Kidney glomerular epithelial cell (primary cell): Measurements from ENCODE around the gene ZNF324B.
"Not testable (repeated sequence)": the region's sequence is repeated elsewhere in the genome, so short reads cannot be mapped to it uniquely, and the experiment has no call there.

Experiments used
- DNase-seq: peaks from one replicate; lab custom pipeline; 2025; lab: John Stamatoyannopoulos, UW

The ZNF324B gene

DNA sequence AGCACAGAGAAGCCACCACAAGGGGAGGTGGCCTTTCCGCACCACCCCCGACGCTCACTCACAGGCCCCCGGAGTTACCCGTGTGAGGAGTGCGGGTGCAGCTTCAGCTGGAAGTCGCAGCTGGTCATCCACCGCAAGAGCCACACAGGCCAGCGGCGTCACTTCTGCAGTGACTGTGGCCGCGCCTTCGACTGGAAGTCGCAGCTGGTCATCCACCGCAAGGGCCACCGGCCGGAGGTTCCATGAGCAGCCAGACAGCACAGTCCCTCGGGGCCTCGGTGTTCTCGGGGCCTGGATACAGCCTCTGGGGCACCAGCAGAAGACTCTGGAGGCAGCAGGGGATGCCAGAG is 29.0 kb downstream of the ZNF324B start:
- no peak for DNase-seq

DNA sequence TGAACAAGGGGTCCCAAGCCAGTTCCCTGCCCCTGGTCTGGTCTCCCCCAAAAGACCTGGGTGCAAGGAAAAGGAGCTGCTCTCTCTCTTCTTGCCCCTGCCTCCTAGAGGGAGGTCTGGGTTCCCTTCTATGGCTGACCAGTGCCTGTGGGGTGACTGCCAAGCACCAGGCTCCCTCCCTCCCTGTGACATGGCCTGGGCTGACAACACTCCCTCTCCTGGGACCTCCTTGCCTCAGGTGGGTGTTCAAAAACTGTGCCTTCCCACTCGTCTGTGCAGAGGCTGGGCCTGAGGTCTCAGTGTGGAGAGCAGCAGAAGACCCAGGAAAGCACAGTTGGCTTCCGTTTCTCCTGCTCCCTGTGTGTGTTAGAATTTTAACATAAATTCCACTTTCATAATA is 29.4 kb downstream of the ZNF324B start:
- no peak for DNase-seq

DNA sequence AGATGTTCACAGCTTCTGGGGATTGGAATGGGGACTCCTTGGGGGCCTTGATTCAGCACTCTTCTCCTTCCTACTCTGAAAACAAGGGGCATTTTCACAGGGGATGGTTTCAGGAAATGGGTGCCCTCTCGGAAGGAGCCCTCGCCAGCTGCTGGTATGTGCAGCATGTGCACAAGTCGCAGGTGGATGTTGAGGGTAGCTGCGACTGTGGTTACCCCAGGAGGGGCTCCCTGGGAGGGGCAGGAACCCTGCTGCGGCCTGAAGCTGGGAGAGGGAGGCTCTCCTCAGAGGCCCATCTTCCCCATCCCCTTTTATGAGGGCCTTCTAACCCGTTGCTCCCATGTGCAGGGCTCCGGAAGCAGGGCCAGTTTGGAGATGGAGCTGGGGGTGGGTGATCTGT is 30.9 kb downstream of the ZNF324B start:
- no peak for DNase-seq

DNA sequence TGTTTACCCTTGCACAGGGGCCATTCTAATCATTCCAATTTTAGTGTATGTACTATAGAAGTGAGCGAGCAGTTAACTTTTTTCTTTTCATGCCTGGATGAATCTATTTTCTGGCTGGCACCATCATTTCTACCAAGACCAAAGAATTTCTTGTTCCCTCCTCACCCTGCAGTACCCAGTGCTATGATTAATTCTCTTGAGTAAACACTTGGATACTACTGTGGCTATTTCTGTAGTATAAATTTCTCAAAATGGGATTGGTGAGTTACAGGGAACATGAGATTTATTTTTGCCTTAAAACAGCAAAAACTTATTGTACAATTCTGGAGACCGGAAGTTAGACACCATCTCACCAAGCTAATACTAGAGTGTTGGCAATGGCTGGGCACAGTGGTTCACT is 32.4 kb downstream of the ZNF324B start:
- no peak for DNase-seq

DNA sequence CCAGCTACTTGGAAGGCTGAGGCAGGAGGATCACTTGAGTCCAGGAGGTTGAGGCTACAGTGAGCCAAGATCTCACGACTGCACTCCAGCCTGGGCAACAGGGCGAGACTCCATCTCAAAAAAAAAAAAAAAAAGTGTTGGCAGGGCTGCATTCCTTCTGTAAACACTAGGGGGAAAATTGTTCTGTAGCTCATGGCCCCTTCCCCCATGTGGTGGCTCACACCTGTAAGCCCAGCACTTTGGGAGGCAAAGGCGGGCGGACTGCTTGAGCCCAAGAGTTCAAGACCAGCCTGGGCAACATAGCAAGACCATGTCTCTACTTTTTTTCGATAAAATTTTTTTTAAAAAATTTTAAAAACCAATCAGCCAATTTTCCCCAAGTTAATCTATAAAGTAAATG is 32.9 kb downstream of the ZNF324B start:
- not testable (repeated sequence) for DNase-seq

DNA sequence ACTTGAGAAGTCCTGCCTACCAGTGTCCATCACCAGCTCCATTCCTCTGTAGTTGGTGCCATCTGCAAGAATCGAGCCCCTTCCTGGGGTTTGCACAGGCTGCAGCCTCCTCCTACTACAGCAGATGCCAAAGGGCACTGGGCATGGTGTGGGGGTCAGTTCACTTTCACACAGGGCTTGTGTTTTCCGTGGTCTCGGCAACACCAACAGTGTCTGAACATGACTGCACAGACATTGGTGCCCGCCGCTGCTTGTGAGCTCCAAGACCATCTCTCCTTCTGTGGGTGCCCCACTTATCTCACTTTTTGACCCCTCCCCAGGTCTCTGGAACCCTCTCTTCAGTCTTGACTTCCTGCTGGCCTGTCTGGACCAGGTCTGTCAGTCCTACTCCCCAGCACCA is 40.0 kb downstream of the ZNF324B start:
- DNase-seq, result no peak

DNA sequence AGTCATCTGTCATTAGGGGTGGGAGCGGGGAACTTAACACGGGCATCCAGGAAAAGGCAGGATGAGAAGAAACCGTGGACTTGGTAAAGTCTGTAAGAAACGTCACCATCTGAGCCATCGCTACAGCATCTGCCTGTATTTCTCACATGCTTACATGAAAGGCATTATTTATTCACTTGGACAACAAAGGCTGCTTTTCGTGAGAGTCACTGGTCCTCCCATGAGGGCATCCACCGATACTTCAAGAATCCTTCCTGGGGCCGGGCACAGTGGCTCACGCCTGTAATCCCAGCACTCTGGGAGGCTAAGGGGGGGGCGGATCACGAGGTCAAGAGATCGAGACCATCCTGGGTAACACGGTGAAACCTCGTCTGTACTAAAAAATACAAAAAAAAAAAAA is 40.8 kb downstream of the ZNF324B start:
- no peak for DNase-seq

DNA sequence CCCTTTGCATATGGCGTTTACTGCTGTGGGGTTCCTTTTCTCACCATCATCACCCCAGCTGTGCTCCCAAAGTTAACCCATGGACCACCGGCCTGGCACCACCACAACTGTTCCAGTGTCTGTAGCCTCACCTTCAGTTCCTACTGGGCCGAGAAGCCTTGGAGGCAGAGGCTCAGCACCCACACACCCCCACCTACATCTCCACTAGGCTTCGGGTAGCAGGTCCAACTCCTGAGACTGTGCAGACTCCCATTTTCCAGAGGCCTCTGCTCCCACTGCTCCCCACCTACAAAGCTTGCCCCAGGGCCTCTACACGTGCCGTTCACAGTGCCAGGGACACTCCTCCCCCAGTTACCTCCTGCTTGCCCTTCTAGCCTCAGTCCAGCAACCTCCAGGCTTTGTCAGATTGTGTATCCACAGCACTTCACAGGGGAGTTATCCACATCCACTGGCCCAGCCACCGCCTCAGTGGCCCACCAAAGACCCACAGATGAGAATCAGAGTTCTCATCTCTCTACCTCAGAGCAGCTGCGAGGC is 46.3 kb downstream of the ZNF324B start:
- no peak for DNase-seq

DNA sequence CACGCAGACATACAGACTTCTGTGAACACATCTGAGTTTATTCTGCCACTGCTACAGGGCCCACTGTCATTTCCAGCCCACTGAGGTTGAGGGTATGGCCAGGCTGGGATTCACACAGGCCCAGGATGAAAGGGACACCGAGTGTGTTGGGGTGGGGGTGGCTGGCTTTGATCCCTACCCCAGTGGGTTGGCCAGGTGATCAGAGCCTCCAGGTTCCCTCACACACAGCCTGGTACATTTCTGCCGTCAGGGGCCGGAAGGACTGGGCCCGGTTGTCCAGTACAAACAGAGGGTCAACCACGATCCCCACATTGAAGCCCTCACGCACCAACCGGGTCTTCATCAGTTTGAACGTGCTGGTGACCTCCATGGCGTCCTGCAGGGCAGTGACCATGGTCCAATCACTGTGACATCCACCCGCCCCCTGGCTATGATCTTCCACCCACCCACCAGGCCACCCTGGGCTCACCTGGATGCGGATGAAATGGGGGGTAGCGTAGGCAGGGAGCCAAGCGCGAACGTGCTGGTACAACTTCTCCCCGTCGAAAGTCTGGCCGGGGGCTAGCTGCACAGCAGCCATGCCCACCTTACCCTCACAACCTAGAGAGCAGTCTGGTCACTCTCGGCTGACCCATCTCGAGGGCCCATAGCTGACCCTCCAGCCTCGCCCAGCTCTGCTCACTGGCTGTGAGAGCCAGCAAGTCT is 47.0 kb downstream of the ZNF324B start:
- DNase-seq, result no peak

DNA sequence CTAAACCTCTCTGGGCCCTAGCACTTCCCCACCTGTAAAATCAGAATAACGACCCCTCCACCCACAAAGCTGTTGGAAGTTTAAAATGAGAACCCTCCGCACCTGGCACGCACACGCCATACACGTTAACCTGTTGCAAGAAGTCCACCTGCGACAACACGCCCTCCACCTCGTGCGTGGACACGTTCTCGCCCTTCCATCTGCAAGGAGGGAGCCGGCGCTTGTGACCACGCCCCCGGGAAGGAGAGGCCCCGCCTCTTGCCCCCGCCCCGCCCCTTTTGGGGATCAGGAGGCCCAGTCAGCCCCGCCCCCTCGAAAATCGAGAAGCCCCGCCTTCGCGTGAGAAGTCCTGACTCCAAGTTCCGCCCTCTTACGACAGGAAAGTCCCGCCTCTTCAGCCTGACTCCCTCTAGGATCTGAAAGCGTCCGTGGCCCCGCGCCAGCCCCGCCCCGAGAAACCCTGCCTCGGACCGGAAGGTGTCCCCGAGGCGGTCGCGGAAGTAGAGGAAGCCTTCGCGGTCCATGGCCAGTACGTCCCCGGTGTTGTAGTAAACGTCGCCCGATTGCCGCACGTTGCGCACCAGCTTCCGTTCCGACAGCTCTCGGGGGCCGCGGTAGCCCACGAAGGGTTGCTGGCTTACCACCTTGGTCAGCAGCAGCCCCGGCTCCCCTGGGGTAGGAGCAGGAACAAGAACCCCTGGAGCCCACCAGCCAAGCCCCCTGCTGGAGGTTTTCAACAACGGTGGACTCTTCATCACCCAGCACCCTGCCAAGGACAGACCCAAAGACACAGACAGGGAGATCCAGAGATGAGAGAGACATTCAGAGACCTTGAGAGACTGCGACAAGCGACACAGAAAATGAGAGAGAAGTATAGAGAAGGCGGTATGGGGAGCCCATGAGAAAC is 47.9 kb downstream of the ZNF324B start:
- DNase-seq, result peak; percentile 96

DNA sequence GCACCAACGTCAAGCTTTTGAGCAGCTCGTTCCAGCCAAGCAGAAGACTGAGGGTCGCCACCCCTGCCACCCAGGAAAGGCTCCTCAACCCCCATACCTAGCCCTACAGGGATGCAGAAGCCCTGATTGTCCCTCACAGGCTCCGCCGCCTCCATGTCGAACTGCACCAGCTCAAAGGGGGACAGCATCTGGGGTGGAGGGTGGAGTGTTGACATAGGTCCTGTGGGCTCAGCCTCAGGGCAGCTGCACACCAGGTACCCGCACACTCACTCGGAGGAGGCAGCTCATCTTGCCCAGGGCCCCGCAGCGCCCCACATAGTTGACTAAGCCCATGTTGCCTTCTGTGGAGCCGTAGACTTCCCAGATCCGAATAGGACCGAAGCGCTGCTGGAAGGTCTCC is 48.8 kb downstream of the ZNF324B start:
- DNase-seq, result no peak
